Fibroblast of lung (primary cell): ENCODE measurements around the gene PKHD1. TPM values are rescaled to one million over a fixed set of nuclear protein-coding genes. Genes with fewer than 3 reads are reported as not detected.

Experiments used
- DNase-seq, 2 donors: peaks; one replicate each; pipeline versions ENCODE4 v3.0.0 to v3.0.0-alpha.2; 2010; ENCODE audit warnings: low read depth in 2 of 2
- H2AFZ ChIP-seq: 2 replicates; pipeline ENCODE4 v1.5.1; 2012; ENCODE audit warnings: low read length, control low read depth, inconsistent platforms
- H3K27ac ChIP-seq: 2 replicates; pipeline ENCODE4 v1.5.1; 2011; ENCODE audit warnings: low read length, control low read depth; ENCODE audit not compliant: insufficient read depth
- H3K27me3 ChIP-seq: 2 replicates; pipeline ENCODE4 v1.5.1; 2011; ENCODE audit warnings: mild to moderate bottlenecking, low read length; ENCODE audit not compliant: control insufficient read depth, insufficient read depth
- H3K36me3 ChIP-seq: 2 replicates; pipeline ENCODE4 v1.5.1; 2011; ENCODE audit warnings: low read length; ENCODE audit not compliant: control insufficient read depth, insufficient read depth
- H3K4me1 ChIP-seq: 2 replicates; pipeline ENCODE4 v1.5.1; 2011; ENCODE audit warnings: low read length; ENCODE audit not compliant: control insufficient read depth, insufficient read depth; ENCODE audit errors: extremely low read depth
- H3K4me2 ChIP-seq: 2 replicates; pipeline ENCODE4 v1.5.1; 2011; ENCODE audit warnings: low read length, control low read depth; ENCODE audit not compliant: insufficient read depth; ENCODE audit errors: extremely low read depth
- H3K4me3 ChIP-seq, 4 experiments: fragments of 200-600 bp in 1 of 4; sonication (generic) in 1 of 4; replicated peaks in 1 of 4; 2 replicates each; pipeline ENCODE4 v1.5.1; 2011 to 2016; ENCODE audit warnings: low read length in 4 of 4, low read depth in 3 of 4, mild to moderate bottlenecking in 3 of 4, control low read depth in 2 of 4, inconsistent platforms in 1 of 4, mixed read lengths in 1 of 4; ENCODE audit not compliant: insufficient read depth in 1 of 4; ENCODE audit errors: control extremely low read depth in 1 of 4
- H3K79me2 ChIP-seq: 2 replicates; pipeline ENCODE4 v1.5.1; 2012; ENCODE audit warnings: mild to moderate bottlenecking, low read length, inconsistent platforms; ENCODE audit not compliant: control insufficient read depth, insufficient read depth
- H3K9ac ChIP-seq: 2 replicates; pipeline ENCODE4 v1.5.1; 2011; ENCODE audit warnings: mild to moderate bottlenecking, low read length, control low read depth; ENCODE audit not compliant: insufficient read depth
- H3K9me3 ChIP-seq: 2 replicates; pipeline ENCODE4 v1.5.1; 2012; ENCODE audit warnings: low read depth, low read length; ENCODE audit not compliant: control insufficient read depth, insufficient read depth
- H4K20me1 ChIP-seq: 2 replicates; pipeline ENCODE4 v1.5.1; 2011; ENCODE audit warnings: low read length; ENCODE audit not compliant: control insufficient read depth, insufficient read depth; ENCODE audit errors: extremely low read depth
- CTCF ChIP-seq, 2 donors: IDR thresholded peaks in 1 of 2; conservative IDR thresholded peaks in 1 of 2; 1 replicate in 1 of 2; 2 replicates in 1 of 2; pipeline ENCODE4 v1.5.1; 2011 to 2012; ENCODE audit warnings: low read length in 2 of 2, control low read depth in 1 of 2, inconsistent platforms in 1 of 2, low read depth in 1 of 2, mild to moderate bottlenecking in 1 of 2
- EZH2 ChIP-seq: IDR thresholded peaks from 2 replicates; pipeline ENCODE4 v1.5.1; 2012; ENCODE audit warnings: low read length, control low read depth, mild to moderate bottlenecking; ENCODE audit errors: missing control alignments
- polyA plus RNA-seq, 2 donors: library from polyadenylated mRNA; depleted of rRNA in 1 of 2; stranded (reverse) in 1 of 2; unstranded in 1 of 2; fragments of >200 nt; gene quantifications; 2 replicates each; pipeline ENCODE4 v1.2.1, GENCODE V29; 2011 to 2012; ENCODE audit warnings: missing spikeins in 1 of 2
- total RNA-seq: library from RNA; depleted of rRNA; stranded (reverse); fragments of >200 nt; gene quantifications from 2 replicates; pipeline ENCODE4 v1.2.1, GENCODE V29; 2014

PKHD1 gene
- total and polyA plus RNA-seq, 2 donors (not counting 1 experiment from before 2014, with no cell fraction given): not detected

- Histone ChIP-seq H2AFZ (no peak overlapping the region), H3K27ac (no peak overlapping the region), H4K20me1 (no peaks in the 10 kb centered on the region), H3K9ac (no peak overlapping the region), H3K36me3 (no peaks in the 10 kb centered on the region), H3K9me3 (no peaks in the 10 kb centered on the region), H3K79me2 (no peaks in the 10 kb centered on the region), H3K4me2 (no peak overlapping the region), H3K4me1 (no peaks in the 10 kb centered on the region), H3K27me3 (no peaks in the 10 kb centered on the region), H3K4me3 (no peak overlapping the region)
- TF ChIP-seq EZH2 (no peak), CTCF (conservative IDR thresholded peaks at IDR 0.05 in 1 of 2, IDR thresholded peaks at IDR 0.05 in 1 of 2; ENCODE audit: low read depth in 1 of 2, low read length in 2 of 2) (no peak)
- DNase-seq: no peak
Observed at GRCh38 chr6:52115145-52115741, 27.8 kb upstream of the PKHD1 start.

GRCh38 chr6:52109171-52109571 is 21.8 kb upstream of the PKHD1 start:
- Histone ChIP-seq H3K4me2 (no peak overlapping the region), H3K27me3 (no peaks in the 10 kb centered on the region), H3K27ac (no peak overlapping the region), H3K79me2 (no peaks in the 10 kb centered on the region), H3K36me3 (no peaks in the 10 kb centered on the region), H3K4me1 (no peaks in the 10 kb centered on the region), H2AFZ (no peak overlapping the region), H4K20me1 (no peaks in the 10 kb centered on the region), H3K9ac (no peak overlapping the region), H3K9me3 (no peaks in the 10 kb centered on the region), H3K4me3 (no peak overlapping the region)
- no peak for DNase-seq
- TF ChIP-seq EZH2: no peak
- no peak for TF ChIP-seq CTCF (conservative IDR thresholded peaks at IDR 0.05 in 1 of 2, IDR thresholded peaks at IDR 0.05 in 1 of 2; ENCODE audit: low read depth in 1 of 2, low read length in 2 of 2)

GRCh38 chr6:52108128-52108527 is 20.7 kb upstream of the PKHD1 start:
- Histone ChIP-seq H3K79me2 (no peaks in the 10 kb centered on the region), H3K27ac (no peak overlapping the region), H3K9me3 (no peaks in the 10 kb centered on the region), H3K27me3 (no peaks in the 10 kb centered on the region), H3K9ac (no peak overlapping the region), H3K36me3 (no peaks in the 10 kb centered on the region), H3K4me1 (no peaks in the 10 kb centered on the region), H3K4me2 (no peak overlapping the region), H3K4me3 (no peak overlapping the region), H2AFZ (no peak overlapping the region), H4K20me1 (no peaks in the 10 kb centered on the region)
- DNase-seq: no peak
- TF ChIP-seq CTCF (conservative IDR thresholded peaks at IDR 0.05 in 1 of 2, IDR thresholded peaks at IDR 0.05 in 1 of 2; ENCODE audit: low read depth in 1 of 2, low read length in 2 of 2) (no peak), EZH2 (no peak)
